Ovary (tissue), 9 donors: ENCODE data around the gene EYA4. TPM values are rescaled to one million over a fixed set of nuclear protein-coding genes. Genes with fewer than 3 reads are reported as not detected.

Experiments
- DNase-seq, 5 donors: peaks; one replicate each; pipeline ENCODE4 v3.0.0-alpha.2; 2019 to 2020
- H3K27ac ChIP-seq, 2 donors: fragments of 200-600 bp; one replicate each; pipeline versions ENCODE4 v1.5.1 to v1.8.0; 2019 to 2022
- H3K27me3 ChIP-seq: fragments of 200-600 bp; one replicate; pipeline ENCODE4 v1.8.0; 2022
- H3K36me3 ChIP-seq: fragments of 200-600 bp; sonication (generic); one replicate; pipeline ENCODE4 v1.5.1; 2019
- H3K4me1 ChIP-seq: one replicate; pipeline ENCODE4 v1.8.1; 2013; ENCODE audit warnings: mild to moderate bottlenecking, moderate library complexity; ENCODE audit not compliant: insufficient read depth
- H3K4me3 ChIP-seq: fragments of 200-600 bp; sonication (generic); one replicate; pipeline ENCODE4 v1.5.1; 2017
- H3K9me3 ChIP-seq, 2 donors: fragments of 200-600 bp in 1 of 2; sonication (generic) in 1 of 2; one replicate each; pipeline versions ENCODE4 v1.5.1 to v1.8.1; 2013 to 2019; ENCODE audit warnings: mild to moderate bottlenecking in 1 of 2, moderate library complexity in 1 of 2
- CTCF ChIP-seq, 3 donors: fragments of 450-650 bp in 2 of 3; fragments of 200-600 bp in 1 of 3; IDR thresholded peaks; one replicate each; pipeline versions ENCODE4 v1.5.1 to v1.8.0; 2016 to 2022; ENCODE audit warnings: antibody characterized with exemption in 3 of 3, mild to moderate bottlenecking in 1 of 3
- EP300 ChIP-seq: sonication (generic); formaldehyde crosslinking; IDR thresholded peaks from one replicate; pipeline ENCODE4 v1.6.1; 2017; ENCODE audit warnings: antibody characterized with exemption
- POLR2A ChIP-seq: fragments of 450-650 bp; IDR thresholded peaks from one replicate; pipeline ENCODE4 v1.6.1; 2017; ENCODE audit warnings: antibody characterized with exemption, mild to moderate bottlenecking, moderate library complexity
- WGBS, 3 donors: extraction: QIAGEN DNeasy Blood & Tissue Kit in 1 of 3; methylation state at CpG; one replicate each; pipeline versions ENCODE4 v1.1.5 to v1.1.7; 2013 to 2017; 5-methylcytosine and 5-hydroxymethylcytosine counted together
- intact Hi-C, 4 donors: fragments of 100-400 bp; cut with DNase I; formaldehyde crosslinking; loops; one replicate each; pipeline versions ENCODE4 v1.11.0 to v1.15.1; 2022 to 2023
- polyA plus RNA-seq, 2 donors: library from polyadenylated mRNA; stranded (reverse); fragments of 200-250 nt in 1 of 2; fragments of 350-450 nt in 1 of 2; fragmentation: Illumina TruSeq in 1 of 2; extraction: RNeasy Lipid Tissue Mini Kit (QIAGEN cat#74804) in 1 of 2; gene quantifications; one replicate each; pipeline ENCODE4 v1.2.3, GENCODE V29; 2013 to 2014
- total RNA-seq, 7 donors: library from RNA; depleted of rRNA in 2 of 7; stranded (reverse); fragments of >200 nt in 2 of 7; fragmentation: NEBNext Ultra II Directional in 3 of 7; extraction: Animal tissue kit (Norgen Biotek cat#: 25700) in 3 of 7; gene quantifications; one replicate each; pipeline versions ENCODE4 v1.1.0 to v1.2.4, GENCODE V29; 2016 to 2023
- donor health status: DM: no; HTN: no; CAD: no; lungs with moderate emphysema.
- donor health status: DM: no; HTN: no; CAD: no.
- donor health status: Bipolar disorder and iron deficiency.
- donor health status: DM: yes; HTN: yes; CAD: no.
- donor health status: DM: no; HTN: no; CAD: no.
- donor health status: DM: yes; HTN: yes; CAD: no.

Gene EYA4
- total and polyA plus RNA-seq, 9 donors: 0.08 to 17.8 (median 2.0) TPM

DNA sequence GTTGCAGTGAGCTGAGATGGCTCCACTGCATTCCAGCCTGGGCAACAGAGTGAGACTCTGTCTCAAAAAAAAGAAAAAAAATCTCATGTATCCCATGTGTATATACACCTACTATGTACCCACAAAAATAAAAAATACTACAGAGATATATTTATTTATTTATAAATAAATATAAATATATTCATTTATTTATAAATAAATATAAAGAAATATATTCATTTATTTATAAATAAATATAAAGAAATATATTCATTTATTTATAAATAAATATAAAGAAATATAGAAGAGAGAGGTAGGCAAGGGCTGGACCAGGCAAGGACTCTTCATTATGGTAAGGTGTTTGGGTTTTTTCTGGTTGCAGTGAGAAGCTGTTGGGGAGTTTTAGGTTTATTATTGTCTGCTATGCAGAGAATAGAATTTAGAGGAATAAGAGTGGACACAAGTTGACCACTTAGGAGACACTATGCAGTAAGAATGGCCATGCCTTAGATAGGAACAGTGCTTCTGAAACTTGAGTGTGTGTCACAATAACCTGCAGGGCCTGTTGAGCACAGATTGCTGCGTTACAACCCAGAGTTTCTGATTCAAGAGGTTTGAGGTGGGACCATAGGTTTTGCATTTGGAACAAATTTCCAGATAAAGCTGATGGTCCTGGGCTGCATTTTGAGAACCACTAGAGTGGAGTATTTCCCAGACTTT lies 254.2 kb downstream of the EYA4 start:
- no peaks in the 10 kb centered on the region for H3K36me3 ChIP-seq
- no peak overlapping the region for H3K4me3 ChIP-seq
- no peak overlapping the region for H3K27ac ChIP-seq
- TF ChIP-seq POLR2A: no peak
- TF ChIP-seq EP300: no peak
- no peak for TF ChIP-seq CTCF (IDR thresholded peaks at IDR 0.05)
- H3K9me3 ChIP-seq: no peaks in the 10 kb centered on the region
- 81 to 90% (median 84%) methylated on average over 1 of the region's 1 CpG for WGBS, 3 donors
- H3K27me3 ChIP-seq: no peaks in the 10 kb centered on the region
- H3K4me1 ChIP-seq: no peaks in the 10 kb centered on the region
- DNase-seq: no peak
- intact Hi-C loops: no loop called here

DNA sequence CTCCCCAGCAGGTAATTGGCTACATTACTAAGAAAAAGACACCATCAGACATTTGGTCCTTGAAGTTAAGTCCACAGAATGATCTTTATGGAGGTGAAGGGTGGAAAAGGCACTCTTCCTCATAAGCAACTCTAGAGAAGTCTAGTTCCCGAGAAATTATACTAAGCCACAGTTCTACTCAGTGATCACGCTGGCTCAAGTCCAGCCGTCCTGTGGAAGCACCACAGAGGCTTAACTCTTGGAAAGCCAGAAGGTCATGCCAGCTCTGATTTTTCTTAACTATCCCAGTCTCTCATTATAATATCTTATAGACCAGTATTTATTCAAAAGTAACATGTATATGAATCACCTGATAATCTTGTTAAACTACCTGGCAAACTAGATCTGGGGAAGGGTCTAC lies 258.5 kb downstream of the EYA4 start:
- DNase-seq: no peak
- intact Hi-C loops: no loop called here
- Histone ChIP-seq H3K4me3 (no peak overlapping the region), H3K27ac (no peak overlapping the region), H3K4me1 (peaks cover 8% of the 10 kb centered on the region), H3K9me3 (no peaks in the 10 kb centered on the region), H3K27me3 (no peaks in the 10 kb centered on the region), H3K36me3 (no peaks in the 10 kb centered on the region)
- 76 to 79% (median 79%) methylated on average over 3 of the region's 3 CpGs for WGBS, 3 donors
- TF ChIP-seq POLR2A (no peak), CTCF (IDR thresholded peaks at IDR 0.05) (no peak), EP300 (no peak)

DNA sequence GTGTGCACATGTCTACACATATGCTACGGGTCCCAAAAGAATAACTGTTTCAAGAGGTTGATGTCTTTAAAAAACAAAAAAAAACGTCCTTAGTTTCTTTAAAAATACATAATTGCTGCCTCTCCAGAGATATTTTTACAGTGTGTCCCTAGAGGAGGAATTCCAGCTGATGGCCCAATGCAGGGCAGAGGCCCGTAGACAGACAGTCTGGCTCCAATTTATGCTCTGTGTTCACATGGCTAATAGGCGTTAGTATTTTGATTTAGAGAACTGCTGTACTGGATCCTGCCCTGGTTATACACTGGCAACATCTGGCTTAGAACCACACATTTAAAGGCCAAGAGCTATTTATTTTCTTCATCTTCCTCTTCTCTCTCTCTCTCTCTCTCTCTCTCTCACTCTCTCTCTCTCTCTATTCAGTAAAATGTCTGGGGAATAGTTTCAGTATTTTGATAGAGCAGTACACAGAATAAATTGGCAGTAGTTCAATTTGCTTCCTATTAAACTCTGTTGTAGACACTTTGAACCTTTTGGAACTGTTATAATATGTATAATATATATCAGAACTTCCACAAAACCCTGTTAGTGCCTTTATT lies 260.6 kb downstream of the EYA4 start:
- Histone ChIP-seq H3K27me3 (no peaks in the 10 kb centered on the region), H3K9me3 (no peaks in the 10 kb centered on the region), H3K27ac (peak overlapping the region in 1 of 2 donors; percentile 31), H3K4me3 (no peak overlapping the region), H3K36me3 (no peaks in the 10 kb centered on the region), H3K4me1 (peaks cover 8% of the 10 kb centered on the region)
- intact Hi-C loops: no loop called here
- WGBS, 3 donors: 21 to 34% (median 29%) methylated on average over 4 of the region's 4 CpGs
- DNase-seq: no peak
- TF ChIP-seq CTCF (IDR thresholded peaks at IDR 0.05) (no peak), POLR2A (no peak), EP300 (no peak)

DNA sequence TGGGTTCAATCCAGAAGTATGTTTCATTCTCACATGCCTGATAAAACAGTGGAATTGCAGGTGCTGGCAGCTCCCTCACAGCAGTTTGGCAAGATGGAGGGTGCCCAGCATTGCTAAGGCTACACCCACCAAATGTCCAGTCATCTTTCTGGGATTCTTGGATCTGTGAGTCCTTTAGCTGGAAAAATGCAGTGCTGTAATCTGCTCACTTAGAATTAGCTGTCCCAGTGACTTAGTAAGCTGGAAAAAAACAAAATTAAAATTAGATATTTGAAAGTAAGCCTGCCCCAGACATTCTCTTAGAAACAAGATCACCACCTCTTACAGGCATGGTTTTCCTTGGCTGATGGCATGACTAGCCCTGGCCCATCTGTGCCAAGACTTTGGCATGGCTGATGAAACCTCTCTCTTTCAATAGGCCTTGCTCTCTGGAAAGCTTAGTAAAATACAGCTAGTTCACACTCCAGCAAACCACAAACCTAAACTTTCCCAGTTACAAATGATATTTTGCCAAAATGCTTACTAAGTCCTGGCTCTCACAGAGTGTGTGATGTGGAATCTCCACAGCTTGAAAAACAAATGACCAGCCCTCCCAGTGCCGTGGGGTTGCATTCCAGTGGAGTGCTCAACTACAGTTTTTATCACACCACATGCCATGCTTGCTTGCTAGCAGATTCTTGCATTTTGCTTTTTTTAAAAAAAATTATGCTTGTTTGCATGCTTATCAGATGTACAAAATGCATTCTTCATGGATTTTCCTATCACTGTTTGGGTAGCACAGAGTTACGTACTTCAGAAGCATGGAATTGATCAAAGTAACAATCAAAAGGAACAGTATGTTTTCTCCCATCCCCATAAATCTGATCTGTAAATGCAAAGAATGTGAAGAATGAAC lies 261.5 kb downstream of the EYA4 start:
- DNase-seq: peak; percentile 22 to 48 (median 25)
- TF ChIP-seq POLR2A: no peak
- TF ChIP-seq CTCF (IDR thresholded peaks at IDR 0.05): no peak
- TF ChIP-seq EP300: no peak
- Histone ChIP-seq H3K27ac (peak overlapping the region; percentile 11 to 38), H3K9me3 (no peaks in the 10 kb centered on the region), H3K36me3 (no peaks in the 10 kb centered on the region), H3K4me3 (no peak overlapping the region), H3K27me3 (no peaks in the 10 kb centered on the region), H3K4me1 (peaks cover 8% of the 10 kb centered on the region)
- 9 to 17% (median 9%) methylated on average over 2 of the region's 2 CpGs for WGBS, 3 donors
- intact Hi-C loops: no loop called here
